Tibial artery (tissue), 4 donors: ENCODE measurements around the gene OR14C36.

ENCODE experiments used
- DNase-seq, 2 donors: peaks; one replicate each; pipeline ENCODE4 v3.0.0-alpha.2; 2019
- H3K27ac ChIP-seq, 2 donors: fragments of 200-600 bp; sonication (generic) in 1 of 2; 1 replicate in 1 of 2; 2 replicates in 1 of 2; pipeline ENCODE4 v1.5.1; 2018 to 2019; ENCODE audit warnings: mild to moderate bottlenecking in 1 of 2
- H3K27me3 ChIP-seq, 2 donors: fragments of 200-600 bp; sonication (generic) in 1 of 2; one replicate each; pipeline versions ENCODE4 v1.5.1 to v1.6.0; 2016 to 2019
- H3K36me3 ChIP-seq, 3 donors: fragments of 200-600 bp; sonication (generic) in 2 of 3; one replicate each; pipeline ENCODE4 v1.5.1; 2016 to 2019; ENCODE audit warnings: mild to moderate bottlenecking in 2 of 3
- H3K4me1 ChIP-seq, 4 donors: fragments of 200-600 bp; sonication (generic) in 2 of 4; 1 replicate in 3 of 4; 2 replicates in 1 of 4; pipeline ENCODE4 v1.5.1; 2016 to 2019
- H3K4me3 ChIP-seq, 2 donors: fragments of 200-600 bp; sonication (generic) in 1 of 2; 1 replicate in 1 of 2; 2 replicates in 1 of 2; pipeline ENCODE4 v1.5.1; 2018 to 2019; ENCODE audit warnings: mild to moderate bottlenecking in 2 of 2
- H3K9me3 ChIP-seq, 3 donors: fragments of 200-600 bp; sonication (generic) in 1 of 3; one replicate each; pipeline ENCODE4 v1.5.1; 2016 to 2019
- CTCF ChIP-seq, 2 experiments: fragments of 200-600 bp in 1 of 2; fragments of 450-650 bp in 1 of 2; IDR thresholded peaks; one replicate each; pipeline ENCODE4 v1.5.1; 2017 to 2019; ENCODE audit warnings: antibody characterized with exemption in 2 of 2, mild to moderate bottlenecking in 1 of 2, moderate library complexity in 1 of 2
- intact Hi-C: fragments of 100-400 bp; cut with DNase I; formaldehyde crosslinking; loops from one replicate; pipeline ENCODE4 v1.15.0; 2023; ENCODE audit warnings: low total_unique reads

The OR14C36 gene

GRCh38 chr1:248324468-248324867 is 24.1 kb upstream of the OR14C36 start, which contains the start of gene OR2M7:
TSS of gene OR2M7 (minus strand) at chr1:248324568. CDS start at chr1:248324568, 0 bp downstream.
- Histone ChIP-seq H3K4me1 (no peaks in the 10 kb centered on the region), H3K9me3 (no peaks in the 10 kb centered on the region), H3K36me3 (no peaks in the 10 kb centered on the region), H3K27me3 (no peaks in the 10 kb centered on the region), H3K27ac (no peak within 1 kb of the TSS), H3K4me3 (no peak within 1 kb of the TSS)
- intact Hi-C loops, result no loop called here
- DNase-seq, result no peak
- no peak for TF ChIP-seq CTCF (IDR thresholded peaks at IDR 0.05)

- no peak for TF ChIP-seq CTCF (IDR thresholded peaks at IDR 0.05)
- intact Hi-C loops, result no loop called here
- Histone ChIP-seq H3K36me3 (no peaks in the 10 kb centered on the region), H3K9me3 (no peaks in the 10 kb centered on the region), H3K27me3 (no peaks in the 10 kb centered on the region), H3K4me1 (no peaks in the 10 kb centered on the region), H3K27ac (no peak overlapping the region), H3K4me3 (no peak overlapping the region)
- no peak for DNase-seq
Measured at GRCh38 chr1:248343451-248343850, 5.1 kb upstream of the OR14C36 start.

GRCh38 chr1:248359415-248359814 is 10.8 kb downstream of the OR14C36 start:
- no peak overlapping the region for H3K4me3 ChIP-seq
- DNase-seq, result no peak
- H3K4me1 ChIP-seq, result no peaks in the 10 kb centered on the region
- intact Hi-C loops, result no loop called here
- no peaks in the 10 kb centered on the region for H3K27me3 ChIP-seq
- no peak overlapping the region for H3K27ac ChIP-seq
- no peak for TF ChIP-seq CTCF (IDR thresholded peaks at IDR 0.05)
- H3K9me3 ChIP-seq, result no peaks in the 10 kb centered on the region
- no peaks in the 10 kb centered on the region for H3K36me3 ChIP-seq

- H3K9me3 ChIP-seq, result no peaks in the 10 kb centered on the region
- no peak for TF ChIP-seq CTCF (IDR thresholded peaks at IDR 0.05)
- H3K27me3 ChIP-seq, result no peaks in the 10 kb centered on the region
- H3K36me3 ChIP-seq, result no peaks in the 10 kb centered on the region
- H3K4me1 ChIP-seq, result no peaks in the 10 kb centered on the region
- H3K27ac ChIP-seq, result no peak within 1 kb of the TSS
- no peak within 1 kb of the TSS for H3K4me3 ChIP-seq
- no peak for DNase-seq
- intact Hi-C loops, result no loop called here
Measured at GRCh38 chr1:248361121-248361715, 12.6 kb downstream of the OR14C36 start, which contains the start of gene OR2T4. TSS of gene OR2T4 (plus strand) at chr1:248361665. CDS start at chr1:248361665, 0 bp downstream.

GRCh38 chr1:248366609-248367008 is 18.0 kb downstream of the OR14C36 start:
- TF ChIP-seq CTCF (IDR thresholded peaks at IDR 0.05), result no peak

GRCh38 chr1:248372394-248372793 is 23.8 kb downstream of the OR14C36 start:
- H3K27me3 ChIP-seq, result no peaks in the 10 kb centered on the region
- no peaks in the 10 kb centered on the region for H3K36me3 ChIP-seq
- no peaks in the 10 kb centered on the region for H3K9me3 ChIP-seq
- H3K27ac ChIP-seq, result no peak overlapping the region
- DNase-seq, result no peak
- no peak for TF ChIP-seq CTCF (IDR thresholded peaks at IDR 0.05)
- H3K4me3 ChIP-seq, result no peak overlapping the region
- H3K4me1 ChIP-seq, result no peaks in the 10 kb centered on the region
- intact Hi-C loops, result no loop called here

More at GRCh38 chr1:248366609-248367008, 18.0 kb downstream of the OR14C36 start:
- Histone ChIP-seq H3K4me1 (no peaks in the 10 kb centered on the region), H3K27ac (no peak overlapping the region), H3K9me3 (no peaks in the 10 kb centered on the region), H3K4me3 (no peak overlapping the region), H3K27me3 (no peaks in the 10 kb centered on the region), H3K36me3 (no peaks in the 10 kb centered on the region)
- DNase-seq, result no peak
- intact Hi-C loops, result no loop called here
